Stimulated activated CD4-positive, alpha-beta T cell treated with anti-CD3 and anti-CD28 coated beads, TNF-alpha, amount 100 ng/mL, for 4 hours (primary cell): ENCODE data around the gene ASB6.

Experiments used
- DNase-seq, 3 experiments: peaks; one replicate each; pipeline ENCODE4 v3.0.0-alpha.2; 2020; ENCODE audit warnings: low read depth in 3 of 3

Gene ASB6

GRCh38 chr9:129626625-129627284 is 15.2 kb downstream of the ASB6 start:
- DNase-seq = no peak

- DNase-seq = peak; percentile 82 to 87 (median 84)
Measured at GRCh38 chr9:129626079-129626624, 15.8 kb downstream of the ASB6 start, which contains the start of gene NTMT1. Gene NTMT1 (plus strand): TSS chr9:129626163. CDS start chr9:129632704, 6,541 bp downstream.

- no peak for DNase-seq
Measured at GRCh38 chr9:129624947-129625346, 17.0 kb downstream of the ASB6 start.

- peak; percentile 38 to 58 (median 52) for DNase-seq
Measured at GRCh38 chr9:129624168-129624759, 17.7 kb downstream of the ASB6 start.

DNA sequence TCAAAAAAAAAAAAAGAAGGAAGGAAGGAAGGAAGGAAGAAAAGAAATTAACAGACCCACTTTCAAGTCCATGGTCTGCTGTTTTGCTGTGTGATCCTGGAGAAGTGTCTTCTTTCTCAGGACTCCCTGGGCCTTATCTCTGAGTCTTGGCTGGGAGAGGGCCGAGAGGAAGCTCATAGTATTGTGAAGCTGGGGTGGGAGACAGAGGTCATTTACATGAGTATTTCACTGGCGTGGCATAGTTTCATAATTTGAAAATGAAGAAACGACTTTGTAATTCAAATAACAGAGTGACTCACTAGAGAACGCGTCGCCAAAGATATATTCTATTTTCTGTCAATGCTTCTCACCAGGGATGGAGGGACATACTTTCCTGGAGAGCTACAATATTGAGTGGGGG is 18.6 kb downstream of the ASB6 start:
- no peak for DNase-seq

DNA sequence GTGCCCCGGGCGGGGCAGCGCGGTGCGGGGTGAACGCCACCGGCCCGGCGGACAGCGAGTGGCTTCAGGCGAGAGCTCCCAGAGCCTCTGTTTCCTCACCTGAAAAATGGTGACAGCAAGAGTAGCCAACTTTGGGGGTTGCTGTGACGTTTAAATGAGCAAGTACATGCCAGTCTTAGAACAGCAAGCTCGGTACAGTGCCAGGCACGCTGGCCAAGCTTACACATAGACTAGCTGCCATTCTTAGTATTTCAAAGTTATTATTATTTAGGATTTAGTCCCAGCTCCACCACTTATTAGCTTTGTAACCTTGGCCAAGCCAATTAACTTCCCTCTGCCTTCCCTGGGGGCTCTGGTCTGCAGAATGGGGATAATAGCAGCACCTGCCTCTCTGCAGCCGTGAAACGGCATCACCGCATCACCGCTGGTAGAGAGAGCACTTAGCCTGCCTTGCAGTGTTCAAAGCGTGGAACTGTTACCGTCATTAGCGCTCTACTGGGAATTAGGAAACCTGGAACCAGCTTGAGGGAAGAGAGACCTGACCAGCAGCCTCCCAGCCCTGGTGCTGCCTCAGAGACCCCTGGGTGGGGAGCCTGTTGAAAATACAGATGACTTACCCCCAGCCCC is 21.2 kb downstream of the ASB6 start, which contains the start of gene C9orf50:
Gene C9orf50 (minus strand): TSS at position 433 of the 627 bp plus-strand sequence. CDS start 527 bp downstream, outside the sequence.
- DNase-seq = no peak

- no peak for DNase-seq
Measured at GRCh38 chr9:129619787-129620668, 21.9 kb downstream of the ASB6 start.

DNA sequence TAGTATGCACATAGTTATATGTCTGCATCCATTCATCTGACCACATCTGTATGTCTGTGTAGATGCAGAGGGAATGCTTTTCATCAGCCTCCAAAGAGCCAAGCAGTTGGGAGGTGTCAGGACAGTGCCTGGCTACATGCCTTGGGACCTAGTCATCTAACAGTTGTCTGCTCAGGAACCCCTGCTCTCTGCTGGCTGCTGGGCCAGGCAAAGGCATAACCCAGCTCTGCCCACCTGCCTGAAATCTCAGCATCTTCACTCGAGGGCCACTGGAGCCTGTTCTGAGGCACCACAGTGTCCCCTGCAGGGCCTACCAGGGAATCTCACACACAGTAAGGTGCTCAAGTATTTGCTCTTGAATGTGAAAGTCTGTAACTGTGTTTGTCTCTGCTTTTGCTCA is 24.8 kb downstream of the ASB6 start:
- no peak for DNase-seq

- no peak for DNase-seq
Measured at GRCh38 chr9:129615407-129616285, 26.3 kb downstream of the ASB6 start.

DNA sequence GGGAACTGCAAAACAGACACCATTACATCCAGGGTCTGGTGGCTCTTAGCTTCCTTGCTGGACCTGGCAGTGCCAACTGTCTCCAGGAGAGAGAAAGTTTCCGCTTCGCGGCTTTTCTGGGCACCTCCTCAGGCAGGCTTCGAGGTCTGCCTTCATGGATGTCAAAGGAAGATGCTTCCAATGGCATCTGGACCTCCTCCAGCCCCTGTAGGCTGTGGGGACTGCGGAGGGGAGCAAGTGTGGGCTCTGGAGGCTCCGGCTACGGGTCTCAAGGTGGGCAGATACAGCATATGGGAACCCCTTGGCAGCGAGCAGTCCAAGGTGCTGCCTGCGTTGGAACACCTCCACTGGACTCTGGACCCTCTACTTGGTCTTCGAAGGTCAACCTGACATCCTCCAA is 27.0 kb downstream of the ASB6 start:
- DNase-seq = no peak

DNA sequence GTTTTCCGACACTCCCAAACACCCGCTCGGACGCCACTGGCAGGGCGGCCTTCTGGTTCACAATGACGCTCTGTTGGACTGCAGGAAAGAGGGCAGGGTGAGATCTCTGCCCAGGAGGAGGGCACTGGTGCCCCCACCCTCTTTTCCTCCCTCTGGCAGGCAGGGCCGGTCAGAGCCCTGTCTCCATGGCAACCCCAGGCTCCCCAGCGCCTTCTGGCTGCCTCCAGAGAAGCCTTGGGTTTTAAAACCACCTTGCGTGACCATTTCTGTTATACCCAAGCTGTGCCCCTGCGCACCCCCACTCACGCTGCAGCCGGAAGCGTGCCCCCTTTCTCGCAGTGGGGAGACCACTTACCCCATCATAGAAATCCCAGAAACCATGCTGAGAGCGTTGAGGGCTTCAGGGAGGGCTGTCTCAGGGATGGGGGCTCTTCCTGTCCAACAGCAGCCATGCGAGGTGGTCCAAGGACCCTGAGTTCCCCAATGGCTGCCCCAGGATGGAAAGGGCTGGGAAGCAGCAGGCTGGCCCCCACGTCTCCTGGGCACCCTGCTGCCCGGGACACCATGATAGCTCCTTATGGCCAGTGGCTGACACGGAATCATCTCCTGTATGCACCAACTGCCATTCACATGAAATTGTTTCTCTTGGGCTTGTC is 28.3 kb downstream of the ASB6 start:
- DNase-seq = no peak

- no peak for DNase-seq
Measured at GRCh38 chr9:129612815-129613519, 29.0 kb downstream of the ASB6 start.

DNA sequence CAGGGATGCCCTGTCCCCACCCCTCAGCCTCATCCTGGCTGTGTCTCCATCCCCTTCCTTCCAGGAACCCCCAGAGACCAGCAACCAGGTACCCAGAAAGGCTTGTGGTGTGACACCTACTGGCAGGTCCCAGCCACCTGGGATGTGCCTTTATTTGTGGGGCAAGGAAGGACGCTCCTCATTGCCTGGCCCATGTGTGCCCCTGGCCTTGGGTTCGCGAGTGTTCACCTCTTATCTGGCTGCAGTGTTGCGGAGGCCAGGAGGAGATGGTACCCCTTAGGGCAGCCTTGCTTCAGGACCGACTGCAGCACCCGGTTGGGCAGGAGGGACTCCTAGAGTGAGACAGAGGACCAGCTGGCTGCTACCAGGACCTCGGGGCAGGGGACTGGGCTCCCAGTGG is 29.8 kb downstream of the ASB6 start:
- no peak for DNase-seq

DNA sequence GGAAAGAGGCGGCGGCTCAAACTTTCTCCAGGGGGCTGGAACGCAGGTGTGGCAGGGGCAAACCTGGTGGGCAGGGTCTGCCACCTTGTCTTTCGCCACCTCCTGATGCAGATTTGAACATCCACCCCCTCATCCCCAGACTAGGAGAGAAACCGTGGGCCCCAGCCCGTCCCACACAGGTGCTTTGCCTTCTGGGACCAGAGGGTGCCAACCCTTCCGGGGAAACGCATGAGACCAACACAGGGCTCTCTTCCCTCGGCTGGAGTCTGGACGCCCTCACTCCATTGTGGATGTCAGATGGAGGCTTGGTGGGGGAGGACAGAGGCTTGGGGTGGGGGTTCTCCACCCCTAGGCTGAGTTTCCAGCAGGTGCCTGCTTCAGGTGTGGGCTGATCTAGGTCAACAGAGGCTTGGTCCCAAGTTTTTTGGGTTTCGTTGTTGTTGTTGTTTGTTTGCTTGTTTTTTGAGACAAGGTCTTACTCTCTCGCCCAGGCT is 30.6 kb downstream of the ASB6 start:
- no peak for DNase-seq

DNA sequence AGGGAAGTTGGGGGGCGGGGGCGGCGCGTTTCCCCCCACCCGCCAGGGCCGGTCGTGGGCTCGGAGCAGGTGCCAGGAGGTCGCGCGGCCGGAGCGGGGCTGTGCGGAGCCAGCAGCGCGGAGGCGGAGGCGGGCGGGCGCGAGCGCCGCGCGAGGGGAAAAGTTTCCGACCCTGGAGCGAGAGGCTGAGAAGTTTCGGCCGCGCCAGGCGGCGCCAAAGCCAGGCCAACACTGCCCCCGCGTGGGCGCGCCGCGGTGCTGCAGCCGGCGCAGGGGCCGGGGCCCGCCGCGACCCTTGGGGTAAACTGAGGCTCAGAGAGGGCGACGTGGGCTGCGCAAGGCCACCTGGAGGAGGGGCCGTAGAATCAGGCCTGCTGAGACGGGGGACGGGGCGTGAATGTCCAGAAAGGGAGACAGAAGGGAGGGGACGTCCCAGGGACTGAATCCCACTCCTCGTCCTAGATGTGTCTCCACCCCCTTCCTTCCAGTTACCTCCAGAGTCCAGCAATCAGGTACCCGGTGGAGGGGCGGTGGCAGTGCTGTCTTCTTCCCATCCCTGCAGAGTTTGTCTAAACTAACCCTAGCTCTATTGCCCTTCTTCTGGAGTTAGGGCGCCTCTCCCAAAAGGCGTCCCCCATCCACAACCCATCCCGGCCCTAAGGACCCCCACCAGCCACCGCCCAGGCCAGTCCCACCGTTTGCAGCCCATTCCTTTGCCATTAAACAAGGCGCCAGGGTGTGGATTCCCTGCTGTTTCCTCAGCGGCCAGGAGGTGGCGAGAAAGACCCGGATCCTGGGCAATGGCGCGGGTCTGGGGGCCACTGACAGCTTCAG is 31.3 kb downstream of the ASB6 start:
- peak; percentile 54 to 64 (median 55) for DNase-seq

DNA sequence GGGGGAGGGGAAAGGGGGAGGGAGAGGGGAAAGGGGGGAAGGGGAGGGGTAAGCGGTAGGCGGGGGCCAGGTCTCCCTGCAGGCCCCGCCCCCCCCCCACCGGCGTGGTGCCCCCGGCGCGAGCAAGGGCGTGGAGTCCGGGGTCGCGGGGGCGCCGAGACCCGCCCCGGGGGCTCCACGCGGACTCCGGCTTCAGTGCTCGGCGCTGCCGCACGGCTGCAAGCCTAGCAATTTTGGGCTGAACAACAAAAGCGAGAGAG is 31.8 kb downstream of the ASB6 start:
- DNase-seq = no peak

- DNase-seq = peak in 1 of 3 experiments; percentile 38
Measured at GRCh38 chr9:129609486-129610212, 32.3 kb downstream of the ASB6 start.
